ENCODE data around the gene LACTBL1. TPM values are rescaled to one million over a fixed set of nuclear protein-coding genes. Genes with fewer than 3 reads are reported as not detected.

LACTBL1 gene
- total RNA-seq, 1 donor from 2014 or later: not detected

DNA sequence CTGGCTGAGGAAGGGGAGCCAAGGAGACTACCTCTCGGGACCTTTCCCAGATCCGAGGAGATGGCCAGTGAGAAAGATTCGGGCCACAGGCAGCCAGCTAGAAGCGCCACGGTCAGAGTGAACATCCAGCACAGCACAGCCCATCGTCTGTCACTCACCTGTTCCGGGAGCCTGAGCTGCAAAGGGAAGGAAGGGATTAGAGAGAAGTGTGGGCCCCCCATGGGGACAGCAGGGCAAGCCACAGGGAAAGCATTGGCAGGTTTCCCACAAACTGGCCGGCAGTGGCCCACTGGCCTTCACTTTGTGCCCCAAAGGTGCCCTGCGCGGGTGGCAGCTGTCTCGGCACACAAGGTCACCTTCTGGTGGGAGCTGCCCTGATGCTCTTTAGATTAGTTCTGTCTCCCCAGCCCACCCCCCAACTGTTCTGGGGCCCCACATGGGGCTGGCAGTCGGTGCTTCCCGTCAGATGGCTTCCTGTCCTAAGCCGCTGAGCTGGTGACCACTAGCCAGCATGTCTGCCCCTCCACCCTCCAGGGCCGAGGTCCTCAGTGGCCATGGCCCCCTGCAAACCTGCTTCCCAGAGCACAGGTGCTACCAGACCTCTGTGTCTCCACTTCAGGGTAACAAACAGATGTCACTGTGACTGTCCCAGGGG is 56.7 kb downstream of the LACTBL1 start:
- Histone ChIP-seq H3K27me3 (ENCODE audit: low read depth) (no peaks in the 10 kb centered on the region), H3K36me3 (no peaks in the 10 kb centered on the region), H3K4me1 (peaks cover 3% of the 10 kb centered on the region), H3K4me3 (no peak overlapping the region), H3K9me3 (replicated peaks) (no peaks in the 10 kb centered on the region), H3K27ac (replicated peaks) (no peak overlapping the region)
- intact Hi-C loops (cut with micrococcal nuclease): no loop called here
- DNase-seq: no peak
- no peak for TF ChIP-seq CTCF (IDR thresholded peaks at IDR 0.05; ENCODE audit: borderline replicate concordance)

GRCh38 chr1:22915231-22915630 is 57.4 kb downstream of the LACTBL1 start:
- Histone ChIP-seq H3K9me3 (replicated peaks) (no peaks in the 10 kb centered on the region), H3K36me3 (no peaks in the 10 kb centered on the region), H3K4me1 (no peaks in the 10 kb centered on the region), H3K27me3 (ENCODE audit: low read depth) (no peaks in the 10 kb centered on the region), H3K4me3 (no peak overlapping the region), H3K27ac (replicated peaks) (no peak overlapping the region)
- intact Hi-C loops (cut with micrococcal nuclease): no loop called here
- no peak for DNase-seq
- TF ChIP-seq CTCF (IDR thresholded peaks at IDR 0.05; ENCODE audit: borderline replicate concordance): no peak

DNA sequence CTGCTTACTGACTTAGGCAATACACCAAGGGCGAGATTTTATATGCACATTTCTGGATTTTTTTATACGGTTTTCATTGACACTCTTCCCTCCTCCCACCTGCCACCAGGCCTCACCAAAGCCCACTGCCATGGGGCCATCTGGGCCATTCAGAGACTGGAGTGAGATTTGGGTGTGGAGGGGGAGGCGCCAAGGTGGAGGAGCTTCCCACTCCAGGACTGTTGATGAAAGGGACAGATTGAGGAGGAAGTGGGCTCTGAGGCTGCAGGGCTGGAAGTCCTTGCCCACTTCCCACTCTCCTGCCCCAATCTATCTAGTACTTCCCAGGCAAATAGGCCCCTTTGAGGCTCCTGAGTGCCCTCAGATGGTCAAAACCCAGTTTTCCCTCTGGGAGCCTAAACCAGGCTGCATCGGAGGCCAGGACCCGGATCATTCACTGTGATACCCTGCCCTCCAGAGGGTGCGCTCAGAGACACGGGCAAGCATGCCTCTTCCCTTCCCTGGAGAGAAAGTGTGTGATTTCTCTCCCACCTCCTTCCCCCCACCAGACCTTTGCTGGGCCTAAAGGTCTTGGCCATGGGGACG is 57.9 kb downstream of the LACTBL1 start:
- Histone ChIP-seq H3K4me3 (no peak overlapping the region), H3K36me3 (no peaks in the 10 kb centered on the region), H3K27me3 (ENCODE audit: low read depth) (no peaks in the 10 kb centered on the region), H3K4me1 (no peaks in the 10 kb centered on the region), H3K27ac (replicated peaks) (no peak overlapping the region), H3K9me3 (replicated peaks) (no peaks in the 10 kb centered on the region)
- intact Hi-C loops (cut with micrococcal nuclease): no loop called here
- DNase-seq: no peak
- TF ChIP-seq CTCF (IDR thresholded peaks at IDR 0.05; ENCODE audit: borderline replicate concordance): no peak

DNA sequence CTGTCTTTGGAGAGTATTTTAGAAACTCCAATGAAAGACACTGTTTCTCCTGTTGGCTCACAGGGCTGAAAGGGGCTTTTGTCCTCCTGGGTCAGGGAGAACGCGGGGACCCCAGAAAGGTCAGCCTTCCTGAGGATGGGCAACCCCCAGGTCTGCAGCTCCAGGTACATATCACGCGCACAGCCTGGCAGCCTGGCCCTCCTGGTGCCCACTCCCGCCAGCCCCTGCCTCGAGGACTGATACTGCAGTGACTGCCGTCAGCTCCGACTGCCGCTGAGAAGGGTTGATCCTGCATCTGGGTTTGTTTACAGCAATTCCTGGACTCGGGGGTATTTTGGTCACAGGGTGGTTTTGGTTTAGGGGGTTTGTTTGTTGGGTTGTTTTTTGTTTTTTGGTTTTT is 58.5 kb downstream of the LACTBL1 start:
- Histone ChIP-seq H3K9me3 (replicated peaks) (no peaks in the 10 kb centered on the region), H3K27me3 (ENCODE audit: low read depth) (no peaks in the 10 kb centered on the region), H3K4me1 (no peaks in the 10 kb centered on the region), H3K36me3 (no peaks in the 10 kb centered on the region), H3K4me3 (no peak overlapping the region), H3K27ac (replicated peaks) (no peak overlapping the region)
- no peak for DNase-seq
- intact Hi-C loops (cut with micrococcal nuclease): no loop called here
- no peak for TF ChIP-seq CTCF (IDR thresholded peaks at IDR 0.05; ENCODE audit: borderline replicate concordance)

DNA sequence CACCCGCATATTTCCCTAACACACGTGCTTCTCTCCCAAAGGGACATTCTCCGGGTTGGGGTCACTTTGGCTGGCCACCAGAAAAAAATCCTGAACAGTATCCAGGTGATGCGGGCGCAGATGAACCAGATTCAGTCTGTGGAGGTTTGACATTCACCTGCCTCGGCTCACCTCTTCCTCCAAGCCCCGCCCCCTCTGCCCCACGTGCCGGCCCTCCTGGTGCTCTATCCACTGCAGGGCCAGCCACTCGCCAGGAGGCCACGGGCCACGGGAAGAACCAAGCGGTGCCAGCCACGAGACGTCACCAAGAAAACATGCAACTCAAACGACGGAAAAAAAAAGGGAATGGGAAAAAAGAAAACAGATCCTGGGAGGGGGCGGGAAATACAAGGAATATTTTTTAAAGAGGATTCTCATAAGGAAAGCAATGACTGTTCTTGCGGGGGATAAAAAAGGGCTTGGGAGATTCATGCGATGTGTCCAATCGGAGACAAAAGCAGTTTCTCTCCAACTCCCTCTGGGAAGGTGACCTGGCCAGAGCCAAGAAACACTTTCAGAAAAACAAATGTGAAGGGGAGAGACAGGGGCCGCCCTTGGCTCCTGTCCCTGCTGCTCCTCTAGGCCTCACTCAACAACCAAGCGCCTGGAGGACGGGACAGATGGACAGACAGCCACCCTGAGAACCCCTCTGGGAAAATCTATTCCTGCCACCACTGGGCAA is 59.1 kb downstream of the LACTBL1 start:
- Histone ChIP-seq H3K27me3 (ENCODE audit: low read depth) (no peaks in the 10 kb centered on the region), H3K4me3 (no peak overlapping the region), H3K27ac (replicated peaks) (no peak overlapping the region), H3K36me3 (no peaks in the 10 kb centered on the region), H3K9me3 (replicated peaks) (no peaks in the 10 kb centered on the region), H3K4me1 (no peaks in the 10 kb centered on the region)
- intact Hi-C loops (cut with micrococcal nuclease): no loop called here
- no peak for TF ChIP-seq CTCF (IDR thresholded peaks at IDR 0.05; ENCODE audit: borderline replicate concordance)
- no peak for DNase-seq
